ENCODE results near the gene FAR2.

The FAR2 gene

GRCh38 chr12:29158115-29158763 is 9.2 kb downstream of the FAR2 start:
- H3K27ac ChIP-seq, result peak overlapping the region; percentile 87
- H3K27me3 ChIP-seq, result no peaks in the 10 kb centered on the region
- H3K36me3 ChIP-seq, result no peaks in the 10 kb centered on the region
- H3K4me1 ChIP-seq (ENCODE audit: control insufficient read depth in 1 of 2, insufficient read depth in 1 of 2, low read depth in 1 of 2, low read length in 1 of 2), result peaks cover 78 to 89% of the 10 kb centered on the region in 2 experiments
- H3K9me3 ChIP-seq, result no peaks in the 10 kb centered on the region
- TF ChIP-seq CTCF (IDR thresholded peaks at IDR 0.05), result no peak
- H3K4me3 ChIP-seq (ENCODE audit: low read depth in 1 of 2, low read length in 1 of 2), result peak overlapping the region; percentile 36 to 51

DNA sequence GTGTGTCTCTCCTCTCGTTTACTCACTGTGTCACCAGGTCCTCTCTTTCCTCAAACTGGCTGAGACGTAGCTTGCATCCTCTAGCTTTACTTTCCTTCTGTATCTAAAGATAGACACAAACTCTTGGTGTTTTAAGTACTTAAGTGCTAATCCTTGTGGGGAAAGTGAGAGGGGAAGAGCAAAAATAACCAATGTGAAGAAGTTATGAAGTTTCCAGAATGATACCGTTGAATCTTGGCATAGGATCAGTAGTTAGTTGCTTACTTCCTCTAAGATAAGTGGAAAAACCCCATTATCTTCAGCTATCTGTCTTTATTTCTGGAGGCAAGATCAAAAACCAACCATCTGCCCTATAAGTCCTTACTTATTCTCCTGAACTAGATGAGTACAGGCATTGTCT is 10.6 kb downstream of the FAR2 start:
- no peaks in the 10 kb centered on the region for H3K9me3 ChIP-seq
- H3K27ac ChIP-seq, result peak overlapping the region; percentile 87
- H3K36me3 ChIP-seq, result no peaks in the 10 kb centered on the region
- H3K4me3 ChIP-seq (ENCODE audit: low read depth in 1 of 2, low read length in 1 of 2), result peak overlapping the region; percentile 36 to 51
- peaks cover 79 to 87% of the 10 kb centered on the region in 2 experiments for H3K4me1 ChIP-seq (ENCODE audit: control insufficient read depth in 1 of 2, insufficient read depth in 1 of 2, low read depth in 1 of 2, low read length in 1 of 2)
- no peak for TF ChIP-seq CTCF (IDR thresholded peaks at IDR 0.05)
- H3K27me3 ChIP-seq, result no peaks in the 10 kb centered on the region

DNA sequence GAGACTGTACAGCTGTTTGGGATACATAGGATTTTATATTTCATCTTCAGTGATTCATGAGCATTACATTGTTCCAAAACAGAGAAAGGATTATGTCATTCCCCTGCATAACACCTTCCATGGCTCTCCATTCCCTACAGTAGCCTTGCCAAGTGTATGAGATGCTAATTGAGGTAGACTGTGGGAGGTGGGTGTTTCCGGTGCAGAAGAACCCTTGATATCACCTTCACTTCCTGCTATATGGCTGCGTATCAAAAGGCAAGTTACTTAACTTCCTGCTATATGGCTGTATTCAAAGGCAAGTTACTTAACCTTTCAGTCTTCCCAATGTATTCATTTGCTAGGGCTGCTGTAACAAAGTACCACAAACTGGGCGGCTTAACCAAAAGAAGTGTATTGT is 11.2 kb downstream of the FAR2 start:
- peaks cover 79 to 87% of the 10 kb centered on the region in 2 experiments for H3K4me1 ChIP-seq (ENCODE audit: control insufficient read depth in 1 of 2, insufficient read depth in 1 of 2, low read depth in 1 of 2, low read length in 1 of 2)
- peak overlapping the region; percentile 87 for H3K27ac ChIP-seq

GRCh38 chr12:29163146-29163545 is 14.1 kb downstream of the FAR2 start:
- Histone ChIP-seq H3K9me3 (no peaks in the 10 kb centered on the region), H3K4me1 (ENCODE audit: control insufficient read depth in 1 of 2, insufficient read depth in 1 of 2, low read depth in 1 of 2, low read length in 1 of 2) (peaks cover 81 to 88% of the 10 kb centered on the region in 2 experiments), H3K36me3 (no peaks in the 10 kb centered on the region), H3K4me3 (ENCODE audit: low read depth in 1 of 2, low read length in 1 of 2) (no peak overlapping the region), H3K27me3 (no peaks in the 10 kb centered on the region), H3K27ac (peak overlapping the region; percentile 92)
- no peak for TF ChIP-seq CTCF (IDR thresholded peaks at IDR 0.05)

More for the DNA sequence above, 11.2 kb downstream of the FAR2 start:
- no peaks in the 10 kb centered on the region for H3K36me3 ChIP-seq
- peak overlapping the region; percentile 9 to 36 for H3K4me3 ChIP-seq (ENCODE audit: low read depth in 1 of 2, low read length in 1 of 2)
- no peak for TF ChIP-seq CTCF (IDR thresholded peaks at IDR 0.05)
- no peaks in the 10 kb centered on the region for H3K27me3 ChIP-seq
- H3K9me3 ChIP-seq, result no peaks in the 10 kb centered on the region

- H3K36me3 ChIP-seq, result no peaks in the 10 kb centered on the region
- H3K4me1 ChIP-seq (ENCODE audit: control insufficient read depth in 1 of 2, insufficient read depth in 1 of 2, low read depth in 1 of 2, low read length in 1 of 2), result peaks cover 77 to 88% of the 10 kb centered on the region in 2 experiments
- peak overlapping the region; percentile 11 to 42 for H3K4me3 ChIP-seq (ENCODE audit: low read depth in 1 of 2, low read length in 1 of 2)
- H3K9me3 ChIP-seq, result no peaks in the 10 kb centered on the region
- TF ChIP-seq CTCF (IDR thresholded peaks at IDR 0.05), result no peak
- H3K27ac ChIP-seq, result peak overlapping the region; percentile 92
- H3K27me3 ChIP-seq, result no peaks in the 10 kb centered on the region
Observed at GRCh38 chr12:29164477-29165393, 15.7 kb downstream of the FAR2 start.

All from neutrophil (primary cell).